K562 (cell line): ENCODE data around the gene PSMC3IP. TPM values are rescaled to one million over a fixed set of nuclear protein-coding genes. Genes with fewer than 3 reads are reported as not detected.
A peak's percentile ranks its signal among the peaks of the same experiment; 100 is the strongest.

ENCODE experiments used
- BACH1 ChIP-seq: fragments of 200-800 bp; sonication (Bioruptor generic); IDR thresholded peaks from 2 replicates; pipeline ENCODE4 v1.6.1; 2016; ENCODE audit warnings: missing genetic modification characterization, missing compliant biosample characterization
- BRD9 ChIP-seq: fragments of 450-650 bp; IDR thresholded peaks from 2 replicates; pipeline ENCODE4 v1.6.1; 2018; ENCODE audit warnings: low read depth; ENCODE audit not compliant: partially characterized antibody
- COPS2 ChIP-seq: fragments of 450-650 bp; conservative IDR thresholded peaks from 2 replicates; pipeline ENCODE4 v1.6.1; 2016; ENCODE audit warnings: mild to moderate bottlenecking, moderate library complexity
- CXXC5 ChIP-seq: fragments of 250-450 bp; sonication (Bioruptor Pico); IDR thresholded peaks from 2 replicates; pipeline ENCODE4 v1.8.0; 2022; ENCODE audit warnings: inconsistent platforms, mild to moderate bottlenecking, moderate library complexity
- ETV5 ChIP-seq: sonication (generic); formaldehyde crosslinking; IDR thresholded peaks from 2 replicates; pipeline ENCODE4 v1.4.0; 2020; ENCODE audit warnings: low read depth, mild to moderate bottlenecking, missing genetic modification reagents
- FOSL1 ChIP-seq: fragments of 200-800 bp; sonication (Bioruptor generic); conservative IDR thresholded peaks from 2 replicates; pipeline ENCODE4 v1.6.1; 2016; ENCODE audit warnings: missing genetic modification characterization, missing compliant biosample characterization
- FOXM1 ChIP-seq, 2 experiments: fragments of 450-650 bp in 1 of 2; sonication (generic) in 1 of 2; formaldehyde crosslinking in 1 of 2; IDR thresholded peaks; 2 replicates each; pipeline versions ENCODE4 v1.6.1 to v1.9.0; 2017 to 2022; ENCODE audit warnings: low read depth in 2 of 2, mild to moderate bottlenecking in 2 of 2, missing genetic modification reagents in 1 of 2, moderate library complexity in 1 of 2
- FUS ChIP-seq: fragments of 200-400 bp; formaldehyde crosslinking; optimal IDR thresholded peaks from 2 replicates; pipeline ENCODE3; 2017; ENCODE audit warnings: low read depth, low read length
- IRF9 ChIP-seq: fragments of 450-650 bp; IDR thresholded peaks from 2 replicates; pipeline ENCODE4 v1.6.1; 2016; ENCODE audit warnings: missing biosample characterization, missing genetic modification characterization
- MECOM ChIP-seq: fragments of 250-450 bp; sonication (Bioruptor Pico); IDR thresholded peaks from 2 replicates; pipeline ENCODE4 v1.8.0; 2022; ENCODE audit warnings: inconsistent platforms
- POLR2A ChIP-seq: fragments of 450-650 bp; conservative IDR thresholded peaks from 2 replicates; pipeline ENCODE4 v1.6.1; 2016
- TCF7 ChIP-seq: sonication (generic); IDR thresholded peaks from 2 replicates; pipeline ENCODE4 v1.6.1; 2016; ENCODE audit warnings: antibody characterized with exemption, borderline replicate concordance
- UBTF ChIP-seq, 2 experiments: IDR thresholded peaks; 2 replicates each; pipeline ENCODE4 v1.6.1; 2012; ENCODE audit warnings: improper control_type of control experiment in 2 of 2, low read depth in 2 of 2, low read length in 2 of 2, borderline replicate concordance in 1 of 2
- USF2 ChIP-seq: sonication (generic); formaldehyde crosslinking; IDR thresholded peaks from 2 replicates; pipeline ENCODE4 v1.5.0; 2020; ENCODE audit warnings: missing genetic modification reagents
- ZNF431 ChIP-seq: sonication (generic); formaldehyde crosslinking; IDR thresholded peaks from 2 replicates; pipeline ENCODE4 v1.8.0; 2022; ENCODE audit warnings: mild to moderate bottlenecking, missing genetic modification reagents
- ZNF444 ChIP-seq: fragments of 250-450 bp; sonication (Bioruptor Pico); IDR thresholded peaks from 2 replicates; pipeline ENCODE4 v1.4.0; 2020; ENCODE audit warnings: mild to moderate bottlenecking, moderate library complexity
- polyA plus RNA-seq, 8 experiments: library from polyadenylated mRNA; depleted of rRNA in 4 of 8; stranded (reverse) in 5 of 8; unstranded in 3 of 8; fragments of >200 nt; fragmentation: Nextera tagmentation in 2 of 8; fragmentation: Illumina TruSeq in 1 of 8; extraction: Ambion mirVana in 2 of 8; extraction: Trizol in 1 of 8; gene quantifications; 2 replicates each; pipeline versions ENCODE4 v1.2.1 to v1.2.3, GENCODE V29; 2011 to 2014; ENCODE audit warnings: inconsistent platforms in 1 of 8, missing spikeins in 1 of 8
- total RNA-seq, 7 experiments: library from RNA; depleted of rRNA in 6 of 7; stranded (reverse); fragments of >200 nt in 6 of 7; fragmentation: Illumina TruSeq in 2 of 7; extraction: Trizol in 2 of 7; gene quantifications; 2 replicates each; pipeline versions ENCODE4 v1.2.1 to v1.2.3, GENCODE V29; 2011 to 2021; ENCODE audit warnings: low replicate concordance in 1 of 7
- TF ChIP-seq, protein P1 (sequence below): fragments of 450-650 bp; IDR thresholded peaks from 2 replicates; pipeline ENCODE4 v1.6.1; 2016; ENCODE audit warnings: low read depth, mild to moderate bottlenecking, moderate library complexity
- TF ChIP-seq, protein P2 (sequence below), 3 experiments: IDR thresholded peaks in 2 of 3; conservative IDR thresholded peaks in 1 of 3; 2 replicates each; pipeline ENCODE4 v1.5.1; 2011 to 2012; ENCODE audit warnings: low read length in 3 of 3, mild to moderate bottlenecking in 3 of 3, control low read depth in 2 of 3, improper control_type of control experiment in 1 of 3, inconsistent platforms in 1 of 3, low read depth in 1 of 3, mixed read lengths in 1 of 3, moderate library complexity in 1 of 3; ENCODE audit not compliant: insufficient read depth in 2 of 3
- TF ChIP-seq, protein P3 (sequence below): sonication (generic); IDR thresholded peaks from 2 replicates; pipeline ENCODE4 v1.6.1; 2016

PSMC3IP gene
- total and polyA plus RNA-seq, 9 of the 15 experiments (the other 6 are each of a cell fraction or from before 2014, with no cell fraction given), result 13.8 to 65.6 (median 32.8) TPM

DNA sequence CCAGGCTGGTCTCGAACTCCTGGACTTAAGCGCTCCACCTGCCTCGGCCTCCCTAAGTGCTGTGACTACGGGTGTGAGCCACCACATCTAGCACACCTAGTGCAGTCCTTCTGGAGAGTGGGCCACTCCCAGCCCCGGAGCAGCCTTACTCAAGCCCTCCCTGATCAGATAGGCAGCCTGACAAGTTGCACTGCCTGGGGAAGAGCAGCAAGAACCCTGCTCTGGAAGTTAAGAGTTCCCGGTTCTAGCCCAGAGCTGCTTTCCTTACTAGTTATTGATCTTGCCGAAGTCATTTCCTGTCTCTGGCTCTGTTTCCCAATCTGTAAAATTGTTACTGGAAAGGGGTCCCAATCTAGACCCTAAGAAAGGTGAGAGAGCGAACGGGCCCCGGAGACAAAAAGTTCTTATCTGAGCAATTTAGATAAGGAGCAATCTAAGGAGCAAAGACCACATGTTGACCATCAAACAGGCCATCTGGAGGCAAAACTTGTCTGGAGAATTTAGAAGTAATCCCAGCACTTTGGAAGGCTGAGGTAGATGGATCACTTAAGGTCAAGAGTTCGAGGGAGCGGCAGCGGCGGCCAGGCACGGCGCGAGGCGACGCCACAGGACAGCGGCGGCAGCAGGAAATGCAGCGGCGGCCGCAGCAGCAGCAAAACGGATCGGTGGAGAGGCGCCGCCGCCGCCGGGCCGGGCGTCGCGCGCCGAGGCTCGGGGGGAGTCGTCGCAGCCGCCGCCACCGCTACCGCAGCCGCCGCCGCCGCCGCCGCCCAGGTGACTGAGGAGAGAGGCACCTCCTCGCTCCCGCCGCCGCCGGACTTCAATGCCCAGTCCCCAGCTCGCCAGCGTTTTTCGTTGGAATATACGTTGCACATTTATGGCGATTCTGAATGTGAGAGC lies 45.8 kb downstream of the PSMC3IP start (continued):
- TF ChIP-seq USF2 (CRISPR knock-in tag), result no peak
- no peak for TF ChIP-seq BACH1 (tag)
- peak; percentile 40 for TF ChIP-seq FOSL1
- TF ChIP-seq ZNF444 (CRISPR knock-in tag), result no peak
- no peak for TF ChIP-seq MECOM (CRISPR knock-in tag)
- TF ChIP-seq TCF7, result peak; percentile 42; the same call in 1 of the 2 replicates
- TF ChIP-seq CXXC5, result peak; percentile 91
- TF ChIP-seq COPS2, result no peak
- TF ChIP-seq, protein P1, sequence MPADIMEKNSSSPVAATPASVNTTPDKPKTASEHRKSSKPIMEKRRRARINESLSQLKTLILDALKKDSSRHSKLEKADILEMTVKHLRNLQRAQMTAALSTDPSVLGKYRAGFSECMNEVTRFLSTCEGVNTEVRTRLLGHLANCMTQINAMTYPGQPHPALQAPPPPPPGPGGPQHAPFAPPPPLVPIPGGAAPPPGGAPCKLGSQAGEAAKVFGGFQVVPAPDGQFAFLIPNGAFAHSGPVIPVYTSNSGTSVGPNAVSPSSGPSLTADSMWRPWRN, result peak; percentile 87
- peak; percentile 54; the same call in 1 of the 2 replicates for TF ChIP-seq FOXM1 (IDR thresholded peaks at IDR 0.05; ENCODE audit: low read depth)
- no peak for TF ChIP-seq FOXM1 (CRISPR knock-in tag; IDR thresholded peaks at IDR 0.05; ENCODE audit: low read depth)
- peak; percentile 64 to 67; a peak in 1 of 4 replicates for TF ChIP-seq UBTF (IDR thresholded peaks at IDR 0.05; ENCODE audit: borderline replicate concordance in 1 of 2, low read depth in 2 of 2, low read length in 2 of 2)
- TF ChIP-seq ETV5, result no peak
- TF ChIP-seq POLR2A, result no peak
- TF ChIP-seq, protein P2, sequence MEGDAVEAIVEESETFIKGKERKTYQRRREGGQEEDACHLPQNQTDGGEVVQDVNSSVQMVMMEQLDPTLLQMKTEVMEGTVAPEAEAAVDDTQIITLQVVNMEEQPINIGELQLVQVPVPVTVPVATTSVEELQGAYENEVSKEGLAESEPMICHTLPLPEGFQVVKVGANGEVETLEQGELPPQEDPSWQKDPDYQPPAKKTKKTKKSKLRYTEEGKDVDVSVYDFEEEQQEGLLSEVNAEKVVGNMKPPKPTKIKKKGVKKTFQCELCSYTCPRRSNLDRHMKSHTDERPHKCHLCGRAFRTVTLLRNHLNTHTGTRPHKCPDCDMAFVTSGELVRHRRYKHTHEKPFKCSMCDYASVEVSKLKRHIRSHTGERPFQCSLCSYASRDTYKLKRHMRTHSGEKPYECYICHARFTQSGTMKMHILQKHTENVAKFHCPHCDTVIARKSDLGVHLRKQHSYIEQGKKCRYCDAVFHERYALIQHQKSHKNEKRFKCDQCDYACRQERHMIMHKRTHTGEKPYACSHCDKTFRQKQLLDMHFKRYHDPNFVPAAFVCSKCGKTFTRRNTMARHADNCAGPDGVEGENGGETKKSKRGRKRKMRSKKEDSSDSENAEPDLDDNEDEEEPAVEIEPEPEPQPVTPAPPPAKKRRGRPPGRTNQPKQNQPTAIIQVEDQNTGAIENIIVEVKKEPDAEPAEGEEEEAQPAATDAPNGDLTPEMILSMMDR (IDR thresholded peaks at IDR 0.05 in 2 of 3, conservative IDR thresholded peaks at IDR 0.05 in 1 of 3; ENCODE audit: insufficient read depth in 2 of 3, low read depth in 1 of 3, low read length in 3 of 3), result peak; percentile 53 to 75 (median 58); a peak in 5 of 6 replicates
- no peak for TF ChIP-seq FUS
- TF ChIP-seq IRF9 (tag), result no peak
- TF ChIP-seq, protein P3, sequence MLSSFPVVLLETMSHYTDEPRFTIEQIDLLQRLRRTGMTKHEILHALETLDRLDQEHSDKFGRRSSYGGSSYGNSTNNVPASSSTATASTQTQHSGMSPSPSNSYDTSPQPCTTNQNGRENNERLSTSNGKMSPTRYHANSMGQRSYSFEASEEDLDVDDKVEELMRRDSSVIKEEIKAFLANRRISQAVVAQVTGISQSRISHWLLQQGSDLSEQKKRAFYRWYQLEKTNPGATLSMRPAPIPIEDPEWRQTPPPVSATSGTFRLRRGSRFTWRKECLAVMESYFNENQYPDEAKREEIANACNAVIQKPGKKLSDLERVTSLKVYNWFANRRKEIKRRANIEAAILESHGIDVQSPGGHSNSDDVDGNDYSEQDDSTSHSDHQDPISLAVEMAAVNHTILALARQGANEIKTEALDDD, result peak; percentile 83
- TF ChIP-seq BRD9, result no peak
- TF ChIP-seq ZNF431 (CRISPR knock-in tag), result no peak
